ENCODE measurements around the gene DLX1.

DNA sequence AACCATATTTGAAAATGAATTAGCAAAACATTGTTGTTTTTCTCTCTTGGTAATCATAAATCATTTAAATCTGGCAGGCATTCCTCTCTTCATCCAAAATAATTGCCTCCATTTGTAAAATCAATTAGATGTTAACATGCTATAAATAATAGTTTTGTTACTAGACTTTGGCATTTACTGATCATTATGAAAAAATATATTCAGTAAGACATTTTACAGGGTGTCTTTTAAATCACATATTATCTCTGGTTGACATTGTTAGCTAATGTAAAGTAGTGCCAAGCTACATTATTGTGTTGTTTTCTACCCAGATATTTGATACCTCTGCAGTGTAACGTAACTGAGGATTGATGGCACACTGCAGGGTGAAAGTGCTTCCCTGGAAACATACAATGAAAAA lies 31.8 kb upstream of the DLX1 start:
- no peak for TF ChIP-seq CTCF (IDR thresholded peaks at IDR 0.05)
- TF ChIP-seq POLR2AphosphoS5 (IDR thresholded peaks at IDR 0.05): no peak
- no peak for TF ChIP-seq POLR2A (IDR thresholded peaks at IDR 0.05)
- TF ChIP-seq EP300 (IDR thresholded peaks at IDR 0.05): no peak

Data from stomach (tissue), 4 donors.